Tibial artery (tissue), 4 donors: ENCODE measurements around the gene IGF1R.
A peak's percentile ranks its signal among the peaks of the same experiment; 100 is the strongest.

Experiments used
- DNase-seq, 2 donors: peaks; one replicate each; pipeline ENCODE4 v3.0.0-alpha.2; 2019
- H3K27ac ChIP-seq, 2 donors: fragments of 200-600 bp; sonication (generic) in 1 of 2; 1 replicate in 1 of 2; 2 replicates in 1 of 2; pipeline ENCODE4 v1.5.1; 2018 to 2019; ENCODE audit warnings: mild to moderate bottlenecking in 1 of 2
- H3K27me3 ChIP-seq, 2 donors: fragments of 200-600 bp; sonication (generic) in 1 of 2; one replicate each; pipeline versions ENCODE4 v1.5.1 to v1.6.0; 2016 to 2019
- H3K36me3 ChIP-seq, 3 donors: fragments of 200-600 bp; sonication (generic) in 2 of 3; one replicate each; pipeline ENCODE4 v1.5.1; 2016 to 2019; ENCODE audit warnings: mild to moderate bottlenecking in 2 of 3
- H3K4me1 ChIP-seq, 4 donors: fragments of 200-600 bp; sonication (generic) in 2 of 4; 1 replicate in 3 of 4; 2 replicates in 1 of 4; pipeline ENCODE4 v1.5.1; 2016 to 2019
- H3K4me3 ChIP-seq, 2 donors: fragments of 200-600 bp; sonication (generic) in 1 of 2; 1 replicate in 1 of 2; 2 replicates in 1 of 2; pipeline ENCODE4 v1.5.1; 2018 to 2019; ENCODE audit warnings: mild to moderate bottlenecking in 2 of 2
- H3K9me3 ChIP-seq, 3 donors: fragments of 200-600 bp; sonication (generic) in 1 of 3; one replicate each; pipeline ENCODE4 v1.5.1; 2016 to 2019
- intact Hi-C: fragments of 100-400 bp; cut with DNase I; formaldehyde crosslinking; loops from one replicate; pipeline ENCODE4 v1.15.0; 2023; ENCODE audit warnings: low total_unique reads
- TF ChIP-seq, protein P1 (sequence below), 2 experiments: fragments of 200-600 bp in 1 of 2; fragments of 450-650 bp in 1 of 2; IDR thresholded peaks; one replicate each; pipeline ENCODE4 v1.5.1; 2017 to 2019; ENCODE audit warnings: antibody characterized with exemption in 2 of 2, mild to moderate bottlenecking in 1 of 2, moderate library complexity in 1 of 2

IGF1R gene

GRCh38 chr15:98970799-98971198 is 322.5 kb downstream of the IGF1R start:
- H3K4me3 ChIP-seq, result no peak overlapping the region
- TF ChIP-seq, protein P1, sequence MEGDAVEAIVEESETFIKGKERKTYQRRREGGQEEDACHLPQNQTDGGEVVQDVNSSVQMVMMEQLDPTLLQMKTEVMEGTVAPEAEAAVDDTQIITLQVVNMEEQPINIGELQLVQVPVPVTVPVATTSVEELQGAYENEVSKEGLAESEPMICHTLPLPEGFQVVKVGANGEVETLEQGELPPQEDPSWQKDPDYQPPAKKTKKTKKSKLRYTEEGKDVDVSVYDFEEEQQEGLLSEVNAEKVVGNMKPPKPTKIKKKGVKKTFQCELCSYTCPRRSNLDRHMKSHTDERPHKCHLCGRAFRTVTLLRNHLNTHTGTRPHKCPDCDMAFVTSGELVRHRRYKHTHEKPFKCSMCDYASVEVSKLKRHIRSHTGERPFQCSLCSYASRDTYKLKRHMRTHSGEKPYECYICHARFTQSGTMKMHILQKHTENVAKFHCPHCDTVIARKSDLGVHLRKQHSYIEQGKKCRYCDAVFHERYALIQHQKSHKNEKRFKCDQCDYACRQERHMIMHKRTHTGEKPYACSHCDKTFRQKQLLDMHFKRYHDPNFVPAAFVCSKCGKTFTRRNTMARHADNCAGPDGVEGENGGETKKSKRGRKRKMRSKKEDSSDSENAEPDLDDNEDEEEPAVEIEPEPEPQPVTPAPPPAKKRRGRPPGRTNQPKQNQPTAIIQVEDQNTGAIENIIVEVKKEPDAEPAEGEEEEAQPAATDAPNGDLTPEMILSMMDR (IDR thresholded peaks at IDR 0.05), result no peak
- no peak for DNase-seq
- no peaks in the 10 kb centered on the region for H3K27me3 ChIP-seq
- H3K4me1 ChIP-seq, result peaks cover 0 to 7% (median 0%) of the 10 kb centered on the region in 4 donors
- H3K36me3 ChIP-seq, result no peaks in the 10 kb centered on the region
- H3K27ac ChIP-seq, result no peak overlapping the region
- intact Hi-C loops, result no loop called here
- H3K9me3 ChIP-seq, result no peaks in the 10 kb centered on the region

GRCh38 chr15:98976500-98976899 is 328.2 kb downstream of the IGF1R start:
- TF ChIP-seq, protein P1 (IDR thresholded peaks at IDR 0.05), result no peak
- no peak for DNase-seq
- no peaks in the 10 kb centered on the region for H3K9me3 ChIP-seq
- no peak overlapping the region for H3K4me3 ChIP-seq
- no peaks in the 10 kb centered on the region for H3K27me3 ChIP-seq
- peaks cover 0 to 7% (median 0%) of the 10 kb centered on the region in 4 donors for H3K4me1 ChIP-seq
- no peak overlapping the region for H3K27ac ChIP-seq
- no peaks in the 10 kb centered on the region for H3K36me3 ChIP-seq
- intact Hi-C loops, result no loop called here

DNA sequence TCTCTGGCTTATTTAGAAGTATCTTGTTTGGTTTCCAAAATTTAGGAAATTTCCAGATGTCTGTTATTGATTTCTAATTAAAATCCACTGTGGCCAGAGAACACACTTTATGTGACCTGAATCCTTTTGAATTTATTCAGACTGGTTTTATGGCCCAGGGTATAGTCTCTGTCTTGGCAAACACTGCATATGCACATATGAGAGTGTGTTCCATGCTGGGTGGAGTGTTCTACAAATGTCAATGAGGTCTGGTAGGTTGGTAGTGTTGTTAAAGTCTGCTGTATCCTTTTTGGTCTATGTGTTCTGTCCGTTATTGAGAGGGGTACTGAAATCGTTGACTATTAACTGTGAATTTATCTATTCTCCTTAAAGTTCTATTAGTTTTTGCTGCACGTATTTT is 329.1 kb downstream of the IGF1R start:
- no peak overlapping the region for H3K4me3 ChIP-seq
- H3K27ac ChIP-seq, result no peak overlapping the region
- TF ChIP-seq, protein P1 (IDR thresholded peaks at IDR 0.05), result no peak
- peaks cover 0 to 16% (median 6%) of the 10 kb centered on the region in 4 donors for H3K4me1 ChIP-seq
- no peaks in the 10 kb centered on the region for H3K27me3 ChIP-seq
- intact Hi-C loops, result no loop called here
- no peaks in the 10 kb centered on the region for H3K9me3 ChIP-seq
- no peaks in the 10 kb centered on the region for H3K36me3 ChIP-seq
- DNase-seq, result no peak

- no peak for DNase-seq
- H3K36me3 ChIP-seq, result no peaks in the 10 kb centered on the region
- no peaks in the 10 kb centered on the region for H3K27me3 ChIP-seq
- H3K4me1 ChIP-seq, result peaks cover 0 to 23% (median 7%) of the 10 kb centered on the region in 4 donors
- H3K9me3 ChIP-seq, result no peaks in the 10 kb centered on the region
- H3K4me3 ChIP-seq, result no peak overlapping the region
- no peak overlapping the region for H3K27ac ChIP-seq
- intact Hi-C loops, result no loop called here
- TF ChIP-seq, protein P1 (IDR thresholded peaks at IDR 0.05), result no peak
Observed at GRCh38 chr15:98978153-98978552, 329.8 kb downstream of the IGF1R start.

GRCh38 chr15:98980899-98981228 is 332.5 kb downstream of the IGF1R start:
- TF ChIP-seq, protein P1 (IDR thresholded peaks at IDR 0.05), result no peak
- DNase-seq, result no peak
- no peaks in the 10 kb centered on the region for H3K27me3 ChIP-seq
- intact Hi-C loops, result no loop called here
- peak overlapping the region; percentile 26 to 74 for H3K27ac ChIP-seq
- H3K36me3 ChIP-seq, result no peaks in the 10 kb centered on the region
- H3K4me3 ChIP-seq, result no peak overlapping the region
- peaks cover 0 to 36% (median 12%) of the 10 kb centered on the region in 4 donors for H3K4me1 ChIP-seq
- no peaks in the 10 kb centered on the region for H3K9me3 ChIP-seq
